HEK293T (cell line): ENCODE measurements around the gene TRPV4.

Source experiments
- ARNT ChIP-seq: fragments of 450-650 bp; IDR thresholded peaks from 2 replicates; pipeline ENCODE4 v1.6.1; 2017; ENCODE audit warnings: mild to moderate bottlenecking
- BHLHE40 ChIP-seq: fragments of 450-650 bp; IDR thresholded peaks from 2 replicates; pipeline ENCODE4 v1.6.1; 2016; ENCODE audit warnings: mild to moderate bottlenecking, moderate library complexity, borderline replicate concordance
- CTBP1 ChIP-seq: fragments of 450-650 bp; IDR thresholded peaks from 2 replicates; pipeline ENCODE4 v1.6.1; 2016; ENCODE audit warnings: borderline replicate concordance
- FOXA1 ChIP-seq: fragments of 450-650 bp; IDR thresholded peaks from 2 replicates; pipeline ENCODE4 v1.6.1; 2016; ENCODE audit warnings: mild to moderate bottlenecking
- FOXK2 ChIP-seq: fragments of 450-650 bp; IDR thresholded peaks from 2 replicates; pipeline ENCODE4 v1.6.1; 2016; ENCODE audit warnings: mild to moderate bottlenecking
- FOXM1 ChIP-seq: fragments of 450-650 bp; IDR thresholded peaks from 2 replicates; pipeline ENCODE4 v1.6.1; 2017; ENCODE audit warnings: mild to moderate bottlenecking, borderline replicate concordance
- L3MBTL2 ChIP-seq: fragments of 450-650 bp; conservative IDR thresholded peaks from 2 replicates; pipeline ENCODE4 v1.6.1; 2016; ENCODE audit warnings: mild to moderate bottlenecking
- NFRKB ChIP-seq: fragments of 450-650 bp; IDR thresholded peaks from 2 replicates; pipeline ENCODE4 v1.6.1; 2016; ENCODE audit warnings: mild to moderate bottlenecking, moderate library complexity
- SP1 ChIP-seq: fragments of 450-650 bp; IDR thresholded peaks from 2 replicates; pipeline ENCODE4 v1.6.1; 2017
- TARDBP ChIP-seq: fragments of 450-650 bp; IDR thresholded peaks from 2 replicates; pipeline ENCODE4 v1.6.1; 2016

- TF ChIP-seq NFRKB = no peak
- TF ChIP-seq ARNT = no peak
- no peak for TF ChIP-seq CTBP1
- no peak for TF ChIP-seq BHLHE40
- no peak for TF ChIP-seq FOXM1
- TF ChIP-seq FOXA1 = no peak
- TF ChIP-seq SP1 = no peak
- TF ChIP-seq L3MBTL2 = no peak
- no peak for TF ChIP-seq FOXK2
- TF ChIP-seq TARDBP = no peak
Observed at GRCh38 chr12:109832541-109833306, 474 bp downstream of the TRPV4 start.
